HepG2 (cell line): ENCODE results near the gene C11orf68. TPM values are rescaled to one million over a fixed set of nuclear protein-coding genes. Genes with fewer than 3 reads are reported as not detected.

Experiments
- ATAC-seq: fragments of 200-7000 bp; cut with Tn5 transposase; 3 replicates; pipeline ENCODE4 v1.9.1; 2020; ENCODE audit warnings: mild to moderate bottlenecking, moderate library complexity
- BruUV-seq: library from RNA; stranded (reverse); fragments of 400-500 nt; replicated peaks from 2 replicates; lab custom pipeline; 2021; lab: Mats Ljungman, UMichigan
- CTCF ChIA-PET: fragments of 300-600 bp; formaldehyde crosslinking; extraction: SDS; loops from one replicate; lab custom pipeline; 2021; ENCODE audit warnings: low total read pairs, inconsistent platforms, low intra/inter-chr PET ratio; lab: Yijun Ruan, JAX
- POLR2A ChIA-PET: fragments of 350-600 bp; sonication (Branson Sonifier 250); formaldehyde crosslinking; loops from one replicate; lab custom pipeline; 2020; ENCODE audit warnings: antibody characterized with exemption, inconsistent platforms; lab: Yijun Ruan, JAX
- DNase-seq: peaks from one replicate; pipeline ENCODE4 v3.0.0-alpha.2; 2015; ENCODE audit warnings: low spot score
- FAIRE-seq: peaks from 3 replicates; lab custom pipeline; 2011; peaks lifted over from hg19 to GRCh38; lab: Jason Lieb, UNC
- H2AFZ ChIP-seq: one replicate; pipeline ENCODE4 v1.6.1; 2011; ENCODE audit warnings: low read length, inconsistent platforms
- H3K27ac ChIP-seq: fragments of 300-600 bp; 3 replicates; pipeline ENCODE4 v1.8.0; 2011; ENCODE audit warnings: mixed run types, mild to moderate bottlenecking, mixed read lengths, low read length, inconsistent platforms; ENCODE audit not compliant: insufficient read depth; ENCODE audit errors: extremely low read length
- H3K27me3 ChIP-seq, 2 experiments: fragments of 200-600 bp in 1 of 2; 2 replicates in 1 of 2; 3 replicates in 1 of 2; pipeline versions ENCODE4 v1.6.0 to v1.8.0; 2011; ENCODE audit warnings: low read length in 2 of 2, mild to moderate bottlenecking in 2 of 2, moderate library complexity in 2 of 2, inconsistent platforms in 1 of 2; ENCODE audit not compliant: insufficient read depth in 2 of 2, control insufficient read depth in 1 of 2
- H3K36me3 ChIP-seq, 2 experiments: fragments of 200-600 bp in 1 of 2; replicated peaks in 1 of 2; 2 replicates in 1 of 2; 3 replicates in 1 of 2; pipeline versions ENCODE4 v1.5.1 to v1.8.0; 2011; ENCODE audit warnings: low read length in 2 of 2, inconsistent platforms in 1 of 2; ENCODE audit not compliant: insufficient read depth in 2 of 2, control insufficient read depth in 1 of 2
- H3K4me1 ChIP-seq: 2 replicates; pipeline ENCODE4 v1.5.1; 2012; ENCODE audit warnings: low read length, inconsistent platforms; ENCODE audit not compliant: insufficient read depth
- H3K4me2 ChIP-seq: 2 replicates; pipeline ENCODE4 v1.6.0; 2011; ENCODE audit warnings: low read depth, low read length, inconsistent platforms
- H3K4me3 ChIP-seq, 3 experiments: fragments of 200-600 bp in 1 of 3; sonication (generic), shearing (Covaris generic) in 1 of 3; replicated peaks in 1 of 3; 2 replicates each; pipeline ENCODE4 v1.5.1; 2011 to 2016; ENCODE audit warnings: low read length in 3 of 3, inconsistent platforms in 2 of 3, low read depth in 2 of 3, mild to moderate bottlenecking in 2 of 3, control low read depth in 1 of 3, mixed read lengths in 1 of 3; ENCODE audit not compliant: insufficient read depth in 1 of 3
- H3K79me2 ChIP-seq: one replicate; pipeline ENCODE4 v1.6.1; 2011; ENCODE audit warnings: low read length, inconsistent platforms; ENCODE audit not compliant: insufficient read depth
- H3K9ac ChIP-seq: 2 replicates; pipeline ENCODE4 v1.6.0; 2011; ENCODE audit warnings: mild to moderate bottlenecking, low read depth, low read length, inconsistent platforms; ENCODE audit not compliant: insufficient read depth
- H3K9me3 ChIP-seq: 2 replicates; pipeline ENCODE4 v1.5.1; 2012; ENCODE audit warnings: mild to moderate bottlenecking, low read length
- H4K20me1 ChIP-seq: 2 replicates; pipeline ENCODE4 v1.6.0; 2011; ENCODE audit warnings: inconsistent platforms, mild to moderate bottlenecking, low read length, moderate library complexity; ENCODE audit not compliant: insufficient read depth
- ATF5 ChIP-seq: sonication (generic); formaldehyde crosslinking; IDR thresholded peaks from 2 replicates; pipeline ENCODE4 v1.4.0; 2020; ENCODE audit warnings: mild to moderate bottlenecking, low read depth, missing genetic modification reagents
- ATF7-NPFF ChIP-seq: sonication (generic); formaldehyde crosslinking; IDR thresholded peaks from 2 replicates; pipeline ENCODE4 v1.8.1; 2023; ENCODE audit warnings: mild to moderate bottlenecking, low read depth, missing genetic modification reagents, moderate library complexity
- DDIT3 ChIP-seq: sonication (generic); formaldehyde crosslinking; IDR thresholded peaks from 2 replicates; pipeline ENCODE4 v1.4.0; 2020; ENCODE audit warnings: mild to moderate bottlenecking, missing genetic modification reagents
- DR1 ChIP-seq: sonication (generic); formaldehyde crosslinking; IDR thresholded peaks from 2 replicates; pipeline ENCODE4 v1.8.0; 2021; ENCODE audit warnings: mild to moderate bottlenecking, missing genetic modification reagents, inconsistent platforms
- FOSL1 ChIP-seq: sonication (generic); formaldehyde crosslinking; IDR thresholded peaks from 2 replicates; pipeline ENCODE4 v1.9.0; 2021; ENCODE audit warnings: missing genetic modification reagents, borderline replicate concordance
- KAT2B ChIP-seq: fragments of 150-350 bp; IDR thresholded peaks from 2 replicates; pipeline ENCODE4 v1.6.1; 2014; ENCODE audit warnings: low read depth, low read length, borderline replicate concordance
- MTA3 ChIP-seq: sonication (generic); formaldehyde crosslinking; IDR thresholded peaks from 2 replicates; pipeline ENCODE4 v1.4.0; 2020; ENCODE audit warnings: missing genetic modification reagents
- RFXAP ChIP-seq: sonication (generic); formaldehyde crosslinking; IDR thresholded peaks from 2 replicates; pipeline ENCODE4 v1.4.0; 2020; ENCODE audit warnings: missing genetic modification reagents, borderline replicate concordance
- RNF2 ChIP-seq: fragments of 450-650 bp; conservative IDR thresholded peaks from 2 replicates; pipeline ENCODE4 v1.6.1; 2016; ENCODE audit warnings: low read depth
- SMYD3 ChIP-seq: sonication (generic); formaldehyde crosslinking; IDR thresholded peaks from 2 replicates; pipeline ENCODE4 v1.8.1; 2023; ENCODE audit warnings: mild to moderate bottlenecking, missing genetic modification reagents
- TBX3 ChIP-seq: fragments of 450-650 bp; IDR thresholded peaks from 2 replicates; pipeline ENCODE4 v1.6.1; 2017; ENCODE audit warnings: antibody characterized with exemption, mild to moderate bottlenecking, inconsistent platforms, borderline replicate concordance
- ZNF350 ChIP-seq: sonication (generic); formaldehyde crosslinking; IDR thresholded peaks from 2 replicates; pipeline ENCODE4 v1.4.0; 2020; ENCODE audit warnings: mild to moderate bottlenecking, low read depth, missing genetic modification reagents, borderline replicate concordance
- ZNF382 ChIP-seq: sonication (generic); formaldehyde crosslinking; IDR thresholded peaks from 2 replicates; pipeline ENCODE4 v1.5.0; 2020; ENCODE audit warnings: missing genetic modification reagents, mild to moderate bottlenecking, borderline replicate concordance
- WGBS: methylation state at CpG from one replicate; pipeline ENCODE4 v1.1.6; 2017; ENCODE audit warnings: low lambda C conversion rate; 5-methylcytosine and 5-hydroxymethylcytosine counted together
- in situ Hi-C: cut with HindIII; loops from 2 replicates; pipeline ENCODE4 v1.10.0; 2017; ENCODE audit warnings: low pct_unique_long_range_greater_than_20kb; ENCODE audit not compliant: extremely low pct_ligation_motif_present
- intact Hi-C: fragments of 100-400 bp; cut with micrococcal nuclease; formaldehyde crosslinking; loops from one replicate; pipeline ENCODE4 v1.10.0; 2022; ENCODE audit not compliant: unreplicated experiment
- polyA plus RNA-seq, 8 experiments: library from polyadenylated mRNA; depleted of rRNA in 3 of 8; stranded (reverse) in 7 of 8; unstranded in 1 of 8; fragments of >200 nt; fragmentation: Illumina TruSeq in 4 of 8; extraction: Trizol in 4 of 8; gene quantifications; 2 replicates each; pipeline versions ENCODE4 v1.2.1 to v1.2.3, GENCODE V29; 2011 to 2016; ENCODE audit warnings: low read depth in 4 of 8, missing spikeins in 1 of 8, mixed read lengths in 1 of 8; ENCODE audit not compliant: insufficient read depth in 1 of 8
- total RNA-seq, 5 experiments: library from RNA; depleted of rRNA; stranded (reverse); fragments of >200 nt; fragmentation: Illumina TruSeq; extraction: Trizol; gene quantifications; 2 replicates each; pipeline ENCODE4 v1.2.3, GENCODE V29; 2016; ENCODE audit warnings: low read depth in 1 of 5
- TF ChIP-seq, protein P1 (sequence below): fragments of 450-650 bp; IDR thresholded peaks from 2 replicates; pipeline ENCODE4 v1.6.1; 2016

C11orf68 gene
- total and polyA plus RNA-seq, 2 of the 13 experiments (the other 11 are each of a cell fraction or from before 2014, with no cell fraction given) = 8.4 to 28.3 TPM

GRCh38 chr11:65934014-65934413 lies 15.2 kb upstream of the C11orf68 start:
- POLR2A ChIA-PET = no interaction called here
- WGBS = 59% methylated on average over 4 of the region's 4 CpGs
- in situ Hi-C loops = no loop called here

More at GRCh38 chr11:65934014-65934413, 15.2 kb upstream of the C11orf68 start:
- DNase-seq (no peak), ATAC-seq (no peak), FAIRE-seq (no peak)
- no peak overlapping the region for H3K27ac ChIP-seq
- no peak overlapping the region for H2AFZ ChIP-seq
- TF ChIP-seq DR1 (CRISPR knock-in tag) (no peak), TBX3 (no peak), ZNF382 (CRISPR knock-in tag) (no peak), RFXAP (no peak), DDIT3 (CRISPR knock-in tag) (no peak), ATF5 (CRISPR knock-in tag) (no peak), ZNF350 (CRISPR knock-in tag) (no peak), MTA3 (no peak), SMYD3 (no peak), RNF2 (no peak), KAT2B (no peak), FOSL1 (CRISPR knock-in tag) (no peak), ATF7-NPFF (CRISPR knock-in tag) (no peak)
- TF ChIP-seq, protein P1, sequence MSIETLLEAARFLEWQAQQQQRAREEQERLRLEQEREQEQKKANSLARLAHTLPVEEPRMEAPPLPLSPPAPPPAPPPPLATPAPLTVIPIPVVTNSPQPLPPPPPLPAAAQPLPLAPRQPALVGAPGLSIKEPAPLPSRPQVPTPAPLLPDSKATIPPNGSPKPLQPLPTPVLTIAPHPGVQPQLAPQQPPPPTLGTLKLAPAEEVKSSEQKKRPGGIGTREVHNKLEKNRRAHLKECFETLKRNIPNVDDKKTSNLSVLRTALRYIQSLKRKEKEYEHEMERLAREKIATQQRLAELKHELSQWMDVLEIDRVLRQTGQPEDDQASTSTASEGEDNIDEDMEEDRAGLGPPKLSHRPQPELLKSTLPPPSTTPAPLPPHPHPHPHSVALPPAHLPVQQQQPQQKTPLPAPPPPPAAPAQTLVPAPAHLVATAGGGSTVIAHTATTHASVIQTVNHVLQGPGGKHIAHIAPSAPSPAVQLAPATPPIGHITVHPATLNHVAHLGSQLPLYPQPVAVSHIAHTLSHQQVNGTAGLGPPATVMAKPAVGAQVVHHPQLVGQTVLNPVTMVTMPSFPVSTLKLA = no peak
- no peaks in the 10 kb centered on the region for H3K36me3 ChIP-seq
- no peaks in the 10 kb centered on the region for H3K79me2 ChIP-seq
- H3K9me3 ChIP-seq = no peaks in the 10 kb centered on the region
- no peak overlapping the region for H3K4me2 ChIP-seq
- intact Hi-C loops = loop anchor here (5.0 kb wide), 1 partner anchor 47 kb away; the partner anchor contains the start of gene FIBP
- CTCF ChIA-PET = no interaction called here
- H3K27me3 ChIP-seq = peaks cover 0 to 3% of the 10 kb centered on the region in 2 experiments; a peak in 2 of 5 replicates
- H4K20me1 ChIP-seq = no peaks in the 10 kb centered on the region
- peaks cover 31% of the 10 kb centered on the region for H3K4me1 ChIP-seq
- BruUV-seq = no TSS peak
- H3K4me3 ChIP-seq = no peak overlapping the region
- no peak overlapping the region for H3K9ac ChIP-seq
